OCI-LY1 (cell line): ENCODE data around the gene DCTN5.

Source experiments
- EZH2 ChIP-seq: fragments of 200-600 bp; sonication (generic), shearing (Covaris generic); IDR thresholded peaks from 2 replicates; pipeline ENCODE4 v1.8.0; 2017; ENCODE audit warnings: borderline replicate concordance, mixed run types, mild to moderate bottlenecking, antibody characterized with exemption, low read length, moderate library complexity, mixed read lengths
- TF ChIP-seq, protein P1 (sequence below): fragments of 200-600 bp; sonication (generic), shearing (Covaris generic); IDR thresholded peaks from 2 replicates; pipeline ENCODE4 v1.5.1; 2017; ENCODE audit warnings: mild to moderate bottlenecking, antibody characterized with exemption, low read length, moderate library complexity, mixed read lengths

DNA sequence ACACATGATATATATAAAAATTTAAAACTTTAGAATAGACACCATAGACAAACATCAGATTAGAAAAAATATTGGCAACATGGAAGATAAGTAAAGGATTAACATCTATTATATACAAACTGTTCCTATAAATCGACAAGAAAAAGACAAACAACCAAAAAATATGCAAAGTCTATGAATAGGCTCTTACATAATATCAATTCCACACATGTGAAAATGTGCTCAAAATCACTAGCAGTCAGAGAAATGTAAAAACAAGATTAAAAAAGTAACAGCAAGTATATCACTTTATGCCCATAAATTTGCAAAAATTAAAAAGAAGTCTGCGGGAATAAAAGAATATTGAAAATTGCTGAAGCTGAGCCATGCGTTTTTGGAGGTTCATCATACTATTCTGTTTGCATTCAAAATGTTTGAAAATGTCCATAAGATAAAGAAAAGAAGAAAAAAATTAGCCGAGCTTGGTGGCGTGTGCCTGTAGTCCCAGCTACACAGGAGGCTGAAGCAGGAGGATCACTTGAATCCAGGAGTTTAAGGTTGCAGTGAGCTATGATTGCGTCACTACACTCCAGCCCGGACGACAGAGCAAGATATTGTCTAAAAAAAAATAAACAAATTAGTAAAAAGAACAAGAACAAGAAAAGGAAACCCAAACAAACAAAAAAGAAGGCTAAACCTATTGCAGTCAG is 83.0 kb downstream of the DCTN5 start:
- TF ChIP-seq, protein P1, sequence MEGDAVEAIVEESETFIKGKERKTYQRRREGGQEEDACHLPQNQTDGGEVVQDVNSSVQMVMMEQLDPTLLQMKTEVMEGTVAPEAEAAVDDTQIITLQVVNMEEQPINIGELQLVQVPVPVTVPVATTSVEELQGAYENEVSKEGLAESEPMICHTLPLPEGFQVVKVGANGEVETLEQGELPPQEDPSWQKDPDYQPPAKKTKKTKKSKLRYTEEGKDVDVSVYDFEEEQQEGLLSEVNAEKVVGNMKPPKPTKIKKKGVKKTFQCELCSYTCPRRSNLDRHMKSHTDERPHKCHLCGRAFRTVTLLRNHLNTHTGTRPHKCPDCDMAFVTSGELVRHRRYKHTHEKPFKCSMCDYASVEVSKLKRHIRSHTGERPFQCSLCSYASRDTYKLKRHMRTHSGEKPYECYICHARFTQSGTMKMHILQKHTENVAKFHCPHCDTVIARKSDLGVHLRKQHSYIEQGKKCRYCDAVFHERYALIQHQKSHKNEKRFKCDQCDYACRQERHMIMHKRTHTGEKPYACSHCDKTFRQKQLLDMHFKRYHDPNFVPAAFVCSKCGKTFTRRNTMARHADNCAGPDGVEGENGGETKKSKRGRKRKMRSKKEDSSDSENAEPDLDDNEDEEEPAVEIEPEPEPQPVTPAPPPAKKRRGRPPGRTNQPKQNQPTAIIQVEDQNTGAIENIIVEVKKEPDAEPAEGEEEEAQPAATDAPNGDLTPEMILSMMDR: no peak
- no peak for TF ChIP-seq EZH2
